ENCODE results near the gene S100A2. TPM values are rescaled to one million over a fixed set of nuclear protein-coding genes. Genes with fewer than 3 reads are reported as not detected.

The S100A2 gene
- total and polyA plus RNA-seq, 2 of the 13 experiments (the other 11 are each of a cell fraction or from before 2014, with no cell fraction given) = 1.2 TPM

DNA sequence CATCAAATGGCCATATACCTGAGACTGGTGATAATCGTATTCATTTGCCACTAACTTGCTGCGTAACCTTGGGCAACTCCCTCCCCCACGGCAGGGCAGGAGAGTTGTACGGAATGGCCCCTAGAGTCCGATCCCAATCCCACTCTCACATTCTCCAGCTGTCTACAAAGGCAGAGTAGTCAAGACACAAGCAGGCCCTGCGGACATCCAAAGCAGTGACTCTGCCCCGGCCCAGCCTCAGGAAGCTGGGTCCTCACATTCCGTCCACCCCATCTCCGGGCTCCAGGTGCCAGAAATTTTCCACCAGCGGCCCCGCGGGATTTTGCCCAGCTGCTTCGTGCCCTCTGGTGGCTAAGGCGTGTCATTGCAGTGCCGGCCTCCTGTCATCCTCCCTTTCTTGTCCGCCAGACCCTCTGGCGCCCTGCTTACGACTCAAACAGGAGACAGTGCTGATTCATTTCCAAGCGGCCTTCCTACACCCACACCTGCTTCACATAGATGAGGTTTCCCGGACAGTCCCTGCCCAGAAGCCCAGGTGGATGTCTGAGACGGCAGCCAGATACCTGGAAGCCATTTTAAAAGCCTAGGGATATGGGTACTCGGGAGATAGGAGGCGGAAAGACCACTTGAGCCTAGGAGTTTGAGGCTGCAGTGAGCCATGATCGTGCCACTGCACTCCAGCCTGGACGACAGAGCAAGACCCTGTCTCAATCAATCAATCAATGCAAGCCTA is 2.9 kb upstream of the S100A2 start:
- Histone ChIP-seq H3K27me3 (ENCODE audit: control insufficient read depth in 1 of 2, insufficient read depth in 2 of 2, low read length in 2 of 2) (no peaks in the 10 kb centered on the region), H3K27ac (ENCODE audit: extremely low read length, insufficient read depth, low read length) (no peak overlapping the region), H4K20me1 (ENCODE audit: insufficient read depth, low read length) (no peaks in the 10 kb centered on the region), H3K9me3 (ENCODE audit: low read length) (no peaks in the 10 kb centered on the region), H3K36me3 (replicated peaks in 1 of 2; ENCODE audit: control insufficient read depth in 1 of 2, insufficient read depth in 2 of 2, low read length in 2 of 2) (no peaks in the 10 kb centered on the region), H3K4me3 (replicated peaks in 1 of 3; ENCODE audit: insufficient read depth in 1 of 3, low read depth in 2 of 3, low read length in 3 of 3) (peak overlapping the region in 1 of 3 experiments; percentile 59; a peak in 2 of 6 replicates), H3K4me2 (ENCODE audit: low read depth, low read length) (peak overlapping the region; percentile 82), H2AFZ (ENCODE audit: low read length) (peak overlapping the region; percentile 71), H3K9ac (ENCODE audit: insufficient read depth, low read depth, low read length) (peak overlapping the region; percentile 45), H3K4me1 (ENCODE audit: insufficient read depth, low read length) (peaks cover 61% of the 10 kb centered on the region), H3K79me2 (ENCODE audit: insufficient read depth, low read length) (no peaks in the 10 kb centered on the region)
- ATAC-seq (peak; percentile 69), DNase-seq (ENCODE audit: low spot score) (peak; percentile 86), FAIRE-seq (peak; percentile 80)
- ChIA-PET CTCF (ENCODE audit: low intra/inter-chr PET ratio, low total read pairs) (interaction anchor here (2.9 to 3.5 kb wide), 2 partner anchors 35 to 57 kb away, joined by 42 to 63 read pairs; no protein-coding TSS in a partner anchor), POLR2A (interaction anchor here (0.5 to 1.8 kb wide), 13 partner anchors 10 to 609 kb away, joined by 3 to 19 read pairs (median 5); partner anchors contain the start of genes CHTOP, INTS3, S100A13 and S100A16)
- in situ Hi-C loops (cut with HindIII; ENCODE audit: extremely low pct_ligation_motif_present, low pct_unique_long_range_greater_than_20kb) = loop anchor here (5.0 kb wide), 2 partner anchors 36 to 61 kb away; no protein-coding TSS in a partner anchor
- 15% methylated on average over 13 of the region's 25 CpGs for WGBS (ENCODE audit: low lambda C conversion rate)
- intact Hi-C loops (cut with micrococcal nuclease; ENCODE audit: unreplicated experiment) = loop anchor here (1.0 kb wide), 2 partner anchors 35 to 57 kb away; no protein-coding TSS in a partner anchor
- no TSS peak for BruUV-seq (replicated peaks)
- TF ChIP-seq ZNF790 (CRISPR knock-in tag; IDR thresholded peaks at IDR 0.05; ENCODE audit: borderline replicate concordance) = no peak
- no peak for TF ChIP-seq PTBP1 (IDR thresholded peaks at IDR 0.05; ENCODE audit: low read depth, low read length, poor library complexity, severe bottlenecking)
- TF ChIP-seq POGZ (CRISPR knock-in tag; IDR thresholded peaks at IDR 0.05) = no peak
- TF ChIP-seq ZNF282 (IDR thresholded peaks at IDR 0.05; ENCODE audit: partially characterized antibody) = no peak
- TF ChIP-seq, protein P1, sequence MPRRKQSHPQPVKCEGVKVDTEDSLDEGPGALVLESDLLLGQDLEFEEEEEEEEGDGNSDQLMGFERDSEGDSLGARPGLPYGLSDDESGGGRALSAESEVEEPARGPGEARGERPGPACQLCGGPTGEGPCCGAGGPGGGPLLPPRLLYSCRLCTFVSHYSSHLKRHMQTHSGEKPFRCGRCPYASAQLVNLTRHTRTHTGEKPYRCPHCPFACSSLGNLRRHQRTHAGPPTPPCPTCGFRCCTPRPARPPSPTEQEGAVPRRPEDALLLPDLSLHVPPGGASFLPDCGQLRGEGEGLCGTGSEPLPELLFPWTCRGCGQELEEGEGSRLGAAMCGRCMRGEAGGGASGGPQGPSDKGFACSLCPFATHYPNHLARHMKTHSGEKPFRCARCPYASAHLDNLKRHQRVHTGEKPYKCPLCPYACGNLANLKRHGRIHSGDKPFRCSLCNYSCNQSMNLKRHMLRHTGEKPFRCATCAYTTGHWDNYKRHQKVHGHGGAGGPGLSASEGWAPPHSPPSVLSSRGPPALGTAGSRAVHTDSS (CRISPR knock-in tag; conservative IDR thresholded peaks at IDR 0.05) = no peak
- TF ChIP-seq, protein P2, sequence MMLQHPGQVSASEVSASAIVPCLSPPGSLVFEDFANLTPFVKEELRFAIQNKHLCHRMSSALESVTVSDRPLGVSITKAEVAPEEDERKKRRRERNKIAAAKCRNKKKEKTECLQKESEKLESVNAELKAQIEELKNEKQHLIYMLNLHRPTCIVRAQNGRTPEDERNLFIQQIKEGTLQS (CRISPR knock-in tag; IDR thresholded peaks at IDR 0.05) = no peak
- TF ChIP-seq ARNT (IDR thresholded peaks at IDR 0.05) = no peak
- no peak for TF ChIP-seq NONO (IDR thresholded peaks at IDR 0.05)
- no peak for TF ChIP-seq NONO (CRISPR knock-in tag; conservative IDR thresholded peaks at IDR 0.05)
- no peak for TF ChIP-seq DPF2 (CRISPR knock-in tag; IDR thresholded peaks at IDR 0.05; ENCODE audit: borderline replicate concordance, low read depth)
- peak; percentile 73 for TF ChIP-seq SAP130 (CRISPR knock-in tag; IDR thresholded peaks at IDR 0.05; ENCODE audit: low read depth)
- no peak for TF ChIP-seq LCORL (IDR thresholded peaks at IDR 0.05)
- TF ChIP-seq LCORL (CRISPR knock-in tag; IDR thresholded peaks at IDR 0.05) = peak; percentile 87; the same call in 1 of the 2 replicates
- TF ChIP-seq YEATS4 (CRISPR knock-in tag; IDR thresholded peaks at IDR 0.05; ENCODE audit: borderline replicate concordance) = no peak
- no peak for TF ChIP-seq ZNF768 (CRISPR knock-in tag; IDR thresholded peaks at IDR 0.05)
- no peak for TF ChIP-seq SSRP1 (CRISPR knock-in tag; IDR thresholded peaks at IDR 0.05)
- TF ChIP-seq SP4 (CRISPR knock-in tag; IDR thresholded peaks at IDR 0.05) = no peak

Data from HepG2 (cell line).